Frontal cortex (tissue), 4 donors: Measurements from ENCODE around the gene ACY1. TPM values are rescaled to one million over a fixed set of nuclear protein-coding genes. Genes with fewer than 3 reads are reported as not detected.

Experiments
- DNase-seq, 2 donors: peaks; one replicate each; pipeline ENCODE4 v3.0.0; 2012; ENCODE audit warnings: low spot score in 2 of 2
- FAIRE-seq: peaks from 2 replicates; lab custom pipeline; 2012; peaks lifted over from hg19 to GRCh38; lab: Jason Lieb, UNC
- total RNA-seq: library from RNA; depleted of rRNA; stranded (reverse); fragments of >200 nt; gene quantifications from one replicate; pipeline ENCODE4 v1.2.3, GENCODE V29; 2014
- donor health status: control.
- donor health status: control.
- donor health status: control.

ACY1 gene
- total RNA-seq, 1 donor from 2014 or later: 3.3 TPM

DNA sequence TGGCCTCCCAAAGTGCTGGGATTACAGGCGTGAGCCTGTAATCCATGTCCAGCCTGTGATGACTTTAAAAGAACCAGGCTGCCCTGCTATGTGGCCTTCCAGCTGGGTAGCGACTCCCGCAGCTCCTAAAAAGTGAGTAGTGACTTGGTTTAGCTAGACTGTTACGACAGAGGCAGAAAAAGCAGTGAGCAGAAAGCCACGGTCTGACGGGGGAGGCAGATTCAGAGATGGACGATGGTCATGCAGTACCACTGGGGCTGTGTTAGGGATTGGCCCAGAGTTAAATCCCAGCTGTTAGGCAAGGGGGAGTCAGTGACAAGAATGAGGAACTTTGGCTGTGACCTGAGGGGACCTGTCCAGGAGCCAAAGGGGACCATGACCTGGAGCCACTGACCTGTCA, 15.4 kb downstream of the ACY1 start:
- FAIRE-seq (no peak), DNase-seq (no peak)

DNA sequence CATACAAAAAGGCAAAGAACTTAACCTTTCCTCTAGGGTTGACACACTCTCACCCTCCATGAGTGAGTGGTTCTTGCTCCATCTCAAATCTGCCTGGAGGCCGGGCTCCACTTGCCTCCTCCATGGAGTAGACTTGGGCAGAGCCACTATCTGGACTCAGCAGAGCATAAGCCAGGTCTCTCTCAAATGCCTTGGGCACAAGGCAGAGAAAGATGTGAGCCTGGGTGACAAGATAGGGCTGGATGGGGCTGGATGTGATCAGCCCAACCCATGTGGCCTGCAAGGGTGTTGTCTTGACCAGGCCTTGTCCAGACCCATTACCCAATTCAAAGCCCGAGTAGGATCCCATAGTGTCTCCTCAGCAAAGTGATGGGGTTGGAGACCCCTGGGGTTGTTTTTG, 16.5 kb downstream of the ACY1 start:
- no peak for DNase-seq
- FAIRE-seq: no peak

DNA sequence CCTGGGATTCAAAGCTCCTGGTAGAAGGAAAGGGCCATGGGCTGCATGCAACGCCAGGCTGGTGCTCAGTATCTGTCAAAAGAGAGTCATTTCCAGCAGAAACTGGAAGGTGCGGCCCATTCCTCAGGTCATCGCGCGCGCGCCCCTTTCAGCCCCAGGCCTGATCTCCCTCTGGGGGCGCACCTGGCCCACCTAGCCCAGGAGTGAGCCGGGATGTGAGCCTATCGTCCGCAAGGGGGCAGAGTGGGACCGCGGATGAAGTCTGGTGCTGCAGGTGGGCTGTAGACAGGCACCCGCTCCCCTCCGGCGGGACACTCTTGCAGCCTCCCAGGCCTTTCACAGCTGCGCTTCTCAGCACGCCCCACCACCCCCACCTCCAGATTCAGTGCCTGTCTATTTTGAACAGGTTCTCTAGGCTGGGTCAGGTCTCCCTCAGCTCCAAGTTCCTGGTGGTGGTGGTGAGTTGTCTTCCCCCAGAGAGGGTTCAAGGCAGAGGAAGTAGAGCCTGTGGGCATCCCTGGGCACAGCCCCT, 18.2 kb downstream of the ACY1 start:
- DNase-seq (peak; percentile 72 to 90), FAIRE-seq (no peak)

DNA sequence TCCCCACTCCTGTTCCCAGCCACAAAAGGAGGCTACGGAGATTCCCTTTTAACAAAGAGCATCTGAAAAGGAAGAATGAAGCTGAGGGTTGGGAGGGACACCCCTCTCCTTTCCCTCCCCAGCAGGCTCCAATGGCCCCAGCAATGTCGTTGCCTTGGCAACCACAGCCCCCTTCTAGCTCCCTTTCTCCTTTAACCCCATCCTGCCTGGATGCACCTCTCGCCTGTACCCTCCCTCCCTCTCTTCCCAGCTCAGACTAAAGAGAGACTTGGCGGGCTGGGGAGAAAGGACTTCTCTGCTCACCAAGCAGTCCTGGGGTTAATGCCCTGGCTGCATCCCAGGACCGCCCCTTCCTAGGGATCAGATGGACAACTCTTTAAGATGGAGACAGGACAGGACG, 19.4 kb downstream of the ACY1 start:
- FAIRE-seq: no peak
- DNase-seq: no peak

DNA sequence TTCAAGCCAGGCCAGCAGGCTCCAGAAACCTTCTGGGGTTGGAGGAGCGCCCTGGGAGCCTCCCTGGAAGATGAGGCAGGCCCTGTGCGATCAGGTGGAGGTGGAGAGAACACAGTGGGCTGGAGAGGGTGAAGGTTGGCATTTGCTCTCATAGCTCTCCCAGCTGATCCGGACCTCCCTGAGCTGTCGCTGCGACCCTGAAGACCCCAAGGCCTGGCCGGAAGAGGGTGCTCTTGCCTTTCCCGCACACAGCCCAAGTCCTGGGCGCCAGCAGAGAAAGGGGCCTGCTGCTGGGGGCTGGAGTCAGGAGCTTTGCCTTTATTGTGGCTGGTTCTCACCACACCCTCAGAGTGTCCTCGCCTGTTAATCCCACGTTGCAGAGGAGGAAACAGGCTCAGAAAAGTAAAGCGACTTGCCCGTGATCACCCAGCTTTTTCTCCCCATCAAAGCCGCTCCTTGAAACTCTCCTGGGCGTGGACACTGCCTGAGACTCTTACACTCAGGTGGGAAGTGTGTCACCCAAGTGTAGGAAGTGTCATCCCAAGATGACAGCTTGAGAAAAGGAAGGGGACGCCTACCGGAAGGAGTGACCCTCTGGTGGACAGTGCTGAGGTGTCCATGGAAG, 20.9 kb downstream of the ACY1 start:
- FAIRE-seq: no peak
- DNase-seq: peak; percentile 65 to 76

DNA sequence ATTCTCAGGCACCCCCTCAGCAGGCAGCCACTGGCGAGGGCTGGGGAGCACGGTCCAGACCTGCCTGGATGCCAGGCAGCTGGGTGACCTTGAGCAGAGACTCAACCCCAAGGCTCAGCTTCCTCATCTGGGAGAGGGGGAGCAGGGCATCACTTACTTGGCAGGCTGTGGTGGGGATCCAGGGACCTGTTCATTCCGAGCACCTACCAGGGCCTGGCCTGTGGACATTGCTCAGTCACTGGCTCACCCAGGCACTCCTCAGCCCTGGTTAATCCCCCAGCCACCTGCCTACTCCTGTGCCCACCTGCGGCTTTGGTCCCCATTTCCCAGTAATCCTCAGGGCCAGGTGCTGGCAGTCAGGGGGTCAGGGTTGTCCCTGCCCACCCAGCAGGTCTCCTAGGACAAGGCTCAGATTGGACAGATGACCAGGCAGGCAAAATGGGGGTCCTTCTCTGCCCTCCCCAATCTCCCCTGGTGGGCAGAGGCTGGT, 21.6 kb downstream of the ACY1 start:
- FAIRE-seq (no peak), DNase-seq (no peak)

DNA sequence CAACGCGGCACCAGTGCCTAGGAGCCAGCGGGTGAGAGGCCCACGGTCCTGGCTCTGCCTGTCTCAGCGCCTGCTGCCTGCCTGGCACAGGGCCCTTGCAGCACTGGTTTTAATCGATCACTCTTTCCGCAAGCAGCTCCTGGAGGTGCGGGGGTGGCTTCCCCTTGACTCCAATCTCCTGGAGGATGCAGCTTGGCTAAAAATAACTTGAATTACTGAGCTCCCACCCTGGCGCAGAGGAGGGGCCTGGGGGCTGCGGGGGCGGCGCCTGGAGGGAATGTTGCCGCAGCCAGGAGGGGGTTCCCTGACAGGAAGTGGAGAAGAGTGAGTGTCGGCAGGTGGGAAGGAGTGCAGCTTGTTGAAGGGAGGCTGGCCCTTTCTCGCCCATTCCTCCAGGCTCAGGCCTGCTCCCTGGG, 22.2 kb downstream of the ACY1 start:
- FAIRE-seq (no peak), DNase-seq (peak in 1 of 2 donors; percentile 62)

DNA sequence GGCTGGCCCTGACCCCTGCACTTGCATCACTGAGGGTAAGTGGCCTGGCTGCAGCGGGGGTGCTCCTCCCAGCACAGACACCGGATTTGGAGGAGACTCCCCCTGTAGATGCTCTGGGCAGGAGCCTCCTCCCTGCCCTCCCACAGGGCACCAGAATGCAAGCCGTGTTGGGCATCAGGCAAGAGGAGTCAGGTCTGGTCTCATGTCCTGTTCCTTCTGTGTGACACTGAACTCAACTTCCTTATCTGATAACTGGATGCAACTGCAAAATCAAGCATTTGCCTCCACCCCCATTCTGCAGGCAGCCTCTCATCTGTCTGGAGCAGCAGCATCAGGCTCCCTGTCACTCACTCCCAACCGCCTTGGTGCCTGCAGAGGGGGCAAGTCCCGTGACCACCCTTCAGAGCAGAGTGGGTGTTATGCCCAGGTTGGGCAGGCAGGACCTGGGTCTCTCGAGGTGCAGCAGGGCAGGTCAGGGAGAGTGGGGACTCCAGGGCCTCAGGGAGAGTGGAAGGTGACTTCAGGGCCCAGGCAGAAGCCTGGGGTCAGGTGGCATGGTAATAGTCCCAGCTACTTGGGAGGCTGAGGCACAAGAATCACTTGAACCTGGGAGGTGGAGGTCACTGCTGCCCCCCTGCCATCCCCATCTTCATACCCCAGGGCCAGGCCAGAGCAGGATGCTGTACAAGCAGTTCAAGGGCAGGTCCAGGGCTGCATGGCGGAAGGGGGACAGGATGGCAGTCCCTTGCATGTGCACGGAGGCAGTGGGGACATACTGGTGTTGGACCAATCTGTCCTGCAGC, 22.9 kb downstream of the ACY1 start:
- FAIRE-seq (no peak), DNase-seq (no peak)

DNA sequence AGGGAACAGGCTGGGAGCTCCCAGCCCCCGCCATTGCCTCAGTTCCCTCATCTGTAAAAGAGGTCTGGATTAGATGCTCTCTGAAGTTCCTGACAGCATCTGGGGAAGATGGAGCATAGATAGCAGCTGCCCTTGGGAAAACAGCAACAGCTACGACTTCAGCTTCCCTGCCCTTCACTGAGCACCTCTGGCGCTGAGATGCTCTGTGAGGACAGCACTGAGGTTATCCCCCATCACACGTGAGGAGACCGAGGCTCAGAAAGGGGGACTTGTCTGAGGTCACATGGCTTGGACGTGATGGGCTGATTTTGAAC, 23.4 kb downstream of the ACY1 start:
- no peak for DNase-seq
- no peak for FAIRE-seq

DNA sequence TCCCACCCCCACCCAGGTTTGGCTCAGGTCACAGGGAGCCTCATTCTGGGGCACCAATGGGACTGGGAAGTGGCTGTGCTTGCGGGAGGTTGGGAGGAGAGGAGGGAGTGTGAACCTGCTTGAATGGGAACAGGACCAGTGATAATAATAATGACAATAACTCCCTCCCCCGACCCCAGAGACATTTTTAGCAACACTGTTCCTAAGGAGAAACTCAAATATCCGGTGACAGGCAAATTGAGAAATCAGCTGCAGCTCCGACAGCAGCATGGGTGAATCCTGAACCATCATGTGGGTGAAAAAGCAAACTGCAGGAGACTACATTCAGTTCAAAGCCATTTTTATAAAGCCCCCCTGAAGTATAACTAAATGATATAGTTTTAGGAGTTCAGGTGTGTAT, 24.0 kb downstream of the ACY1 start:
- no peak for FAIRE-seq

DNA sequence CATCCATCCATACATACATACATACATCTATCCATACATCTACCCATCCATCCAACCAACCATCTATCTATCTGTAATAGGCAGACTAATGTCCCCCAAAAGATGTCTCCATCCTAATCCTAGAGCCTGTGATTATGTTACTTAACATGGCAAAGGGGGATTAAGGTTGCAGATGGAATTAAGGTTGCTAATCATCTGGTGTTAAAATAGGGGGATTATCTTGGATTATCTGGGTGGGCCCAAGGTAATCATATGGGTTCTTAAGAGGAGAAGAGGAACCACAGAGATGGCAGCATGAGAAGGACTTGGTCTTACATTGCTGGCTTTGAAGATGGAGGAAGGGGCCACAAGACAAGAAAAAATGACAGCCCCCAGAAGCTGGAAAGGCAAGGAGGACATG, 27.1 kb downstream of the ACY1 start:
- no peak for FAIRE-seq
- no peak for DNase-seq

More for the DNA sequence above, 24.0 kb downstream of the ACY1 start:
- no peak for DNase-seq

DNA sequence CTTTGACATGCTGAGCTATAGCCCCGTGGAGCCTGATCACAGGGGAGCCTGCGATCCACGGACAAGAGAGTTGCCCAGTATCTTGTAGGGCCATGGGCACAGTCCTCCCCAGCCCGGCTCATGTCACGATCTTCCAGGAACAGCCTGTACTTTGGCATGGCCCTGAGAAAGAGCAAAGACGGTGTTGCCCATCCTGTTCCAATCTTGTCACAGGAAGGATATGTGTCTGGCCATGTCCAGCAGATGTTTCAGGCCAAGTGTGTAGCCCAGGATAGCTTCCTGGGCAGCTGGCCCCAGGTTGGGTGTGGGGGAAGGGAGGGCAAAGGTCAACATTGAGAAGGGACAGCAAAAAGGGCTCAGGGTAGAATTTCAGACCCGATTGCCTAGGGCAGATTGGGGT, 29.4 kb downstream of the ACY1 start:
- DNase-seq (no peak), FAIRE-seq (no peak)

DNA sequence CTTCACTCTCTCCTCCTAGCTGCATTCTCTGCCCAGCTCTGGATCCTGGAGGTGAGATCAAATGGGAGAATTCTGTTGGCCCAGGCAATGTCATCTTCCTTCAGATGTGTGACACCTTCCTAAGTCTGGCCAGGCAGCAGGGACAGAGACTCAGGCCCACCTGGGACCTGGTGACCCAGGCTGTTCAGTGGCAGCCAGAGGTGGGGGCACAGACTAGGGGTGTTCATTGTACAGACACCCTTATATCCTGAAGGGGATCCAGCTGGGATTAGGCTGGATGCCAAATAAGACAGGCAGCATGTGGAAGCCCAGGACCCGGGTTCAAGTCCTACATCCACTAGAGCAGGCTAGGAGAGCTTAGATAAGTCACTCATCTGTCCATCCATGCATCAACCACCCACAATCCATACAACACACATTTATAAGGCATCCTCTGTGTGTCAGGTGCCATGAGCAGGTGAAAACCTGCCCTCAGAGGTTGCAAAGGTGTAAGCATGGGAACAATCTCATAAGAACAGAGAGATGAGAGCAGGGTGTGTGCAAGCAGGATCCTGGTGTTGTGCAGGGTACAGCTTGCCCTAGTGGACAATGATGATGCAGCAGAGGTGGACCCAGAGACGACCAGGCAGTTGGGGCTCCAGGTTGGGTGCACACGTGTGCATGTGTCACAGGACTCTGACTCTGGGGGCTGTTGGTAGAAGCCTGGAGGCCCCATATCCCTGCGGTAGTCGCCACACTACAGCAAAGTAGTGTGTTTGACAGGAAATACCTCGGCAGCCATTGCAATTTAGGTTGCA, 30.7 kb downstream of the ACY1 start:
- DNase-seq (no peak), FAIRE-seq (no peak)

DNA sequence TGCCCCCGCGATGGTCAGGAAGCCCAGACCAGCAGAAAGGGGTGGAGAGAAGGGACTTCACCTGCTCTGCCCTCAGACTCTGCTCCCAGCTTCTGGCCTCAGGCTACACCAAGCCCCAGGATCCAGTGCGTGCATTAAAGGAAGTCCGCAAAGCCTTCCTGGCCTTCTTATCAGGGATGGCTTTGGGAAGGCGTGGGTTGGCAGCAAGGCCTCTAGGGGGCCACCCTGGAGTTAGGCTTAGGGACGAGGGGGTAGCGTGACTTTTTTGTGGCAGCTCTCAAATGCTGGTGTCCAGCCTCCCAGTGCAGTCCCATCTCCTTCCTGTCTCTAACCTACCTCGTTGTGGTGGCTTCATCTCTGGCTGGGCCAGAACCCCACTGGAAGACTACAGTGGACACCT, 31.3 kb downstream of the ACY1 start:
- no peak for FAIRE-seq
- no peak for DNase-seq

DNA sequence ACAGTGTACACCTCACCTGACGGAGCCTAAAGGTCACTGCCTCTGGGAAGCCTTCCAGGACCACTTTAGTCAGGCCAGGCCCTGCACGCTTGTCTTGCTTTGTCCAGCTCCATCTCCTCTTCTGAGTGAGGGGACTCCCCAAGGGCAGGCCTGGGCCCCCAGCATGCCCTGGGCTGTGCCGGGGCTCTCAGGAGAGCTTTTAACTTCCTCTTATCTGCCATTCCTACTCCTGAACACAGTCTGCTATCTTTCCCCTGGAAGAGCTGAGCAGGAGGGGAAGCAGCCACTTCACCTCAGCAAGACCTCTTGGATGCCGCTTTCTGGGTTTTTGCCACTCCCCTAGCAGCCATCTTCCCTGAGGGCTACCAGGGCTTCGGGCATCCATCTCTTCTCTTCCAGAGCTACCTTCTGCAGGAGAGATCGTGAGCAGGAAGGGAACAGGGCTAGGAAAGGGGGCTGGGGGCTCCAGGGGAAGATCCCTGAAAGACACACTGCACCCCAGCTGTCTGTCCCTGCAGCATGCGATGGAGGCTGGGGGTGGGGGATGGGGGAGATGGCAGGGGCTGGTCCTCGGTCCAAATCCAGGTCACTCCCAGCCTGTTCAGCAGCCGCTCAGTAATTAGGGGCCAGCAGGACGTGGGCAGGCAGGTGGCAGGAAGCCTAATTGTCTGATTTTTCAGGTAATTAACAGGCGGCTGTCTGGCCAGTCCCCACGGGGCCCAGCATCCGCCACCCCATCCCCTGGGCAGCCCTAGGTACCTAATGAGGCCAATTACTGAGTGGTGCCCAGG, 32.3 kb downstream of the ACY1 start:
- no peak for FAIRE-seq
- DNase-seq: no peak

DNA sequence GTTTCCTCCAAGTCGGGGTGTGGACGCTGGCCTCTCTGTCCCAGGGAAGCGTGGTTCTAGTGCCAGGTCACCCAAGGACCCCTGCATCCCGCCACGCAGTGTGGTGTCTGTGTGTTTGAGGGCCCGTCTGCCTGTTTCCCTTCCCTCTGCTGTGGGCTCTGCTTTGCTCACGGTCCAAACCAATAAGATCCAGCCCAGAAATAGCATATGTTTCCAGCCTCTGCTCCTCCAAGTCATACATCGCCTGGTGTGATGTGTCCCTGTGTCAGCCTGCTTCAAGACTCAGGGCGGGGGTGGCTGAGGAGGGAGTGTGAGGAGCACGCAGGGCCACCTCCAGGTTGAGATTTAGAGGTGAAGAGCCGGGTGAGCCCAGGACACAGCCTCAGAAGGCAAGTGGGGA, 34.3 kb downstream of the ACY1 start:
- DNase-seq (no peak), FAIRE-seq (no peak)

DNA sequence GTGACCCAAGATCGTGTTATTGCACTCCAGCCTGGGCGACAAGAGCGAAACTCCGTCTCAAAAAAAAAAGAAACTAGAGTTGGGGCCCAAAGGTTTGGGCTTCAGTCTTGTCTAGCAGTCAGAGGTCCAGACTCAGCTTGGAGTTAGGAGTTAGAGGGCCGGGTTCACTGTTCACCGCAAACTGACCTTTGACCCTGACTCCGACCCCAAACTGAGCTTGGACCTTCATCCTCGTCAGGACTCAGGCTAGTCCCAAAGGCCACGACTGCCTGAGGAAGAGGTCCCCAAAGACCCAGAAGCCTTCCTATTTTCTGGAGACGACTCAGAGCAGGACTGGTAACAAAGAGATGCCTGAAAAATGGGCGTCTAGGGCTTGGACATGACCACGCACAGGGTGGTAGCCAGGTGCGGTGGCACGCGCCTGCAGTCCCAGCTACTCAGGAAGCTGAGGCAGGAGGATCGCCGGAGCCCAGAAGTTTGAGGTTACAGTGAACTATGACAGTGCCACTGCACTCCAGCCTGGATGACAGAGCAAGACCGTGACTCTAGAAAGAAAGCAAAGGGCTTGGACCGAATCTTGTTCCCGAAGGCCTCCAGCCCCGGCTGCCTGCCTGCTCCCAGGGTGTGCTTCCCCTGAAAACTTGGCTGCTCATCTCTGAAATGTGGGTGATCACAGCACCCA, 35.1 kb downstream of the ACY1 start:
- DNase-seq (no peak), FAIRE-seq (no peak)

DNA sequence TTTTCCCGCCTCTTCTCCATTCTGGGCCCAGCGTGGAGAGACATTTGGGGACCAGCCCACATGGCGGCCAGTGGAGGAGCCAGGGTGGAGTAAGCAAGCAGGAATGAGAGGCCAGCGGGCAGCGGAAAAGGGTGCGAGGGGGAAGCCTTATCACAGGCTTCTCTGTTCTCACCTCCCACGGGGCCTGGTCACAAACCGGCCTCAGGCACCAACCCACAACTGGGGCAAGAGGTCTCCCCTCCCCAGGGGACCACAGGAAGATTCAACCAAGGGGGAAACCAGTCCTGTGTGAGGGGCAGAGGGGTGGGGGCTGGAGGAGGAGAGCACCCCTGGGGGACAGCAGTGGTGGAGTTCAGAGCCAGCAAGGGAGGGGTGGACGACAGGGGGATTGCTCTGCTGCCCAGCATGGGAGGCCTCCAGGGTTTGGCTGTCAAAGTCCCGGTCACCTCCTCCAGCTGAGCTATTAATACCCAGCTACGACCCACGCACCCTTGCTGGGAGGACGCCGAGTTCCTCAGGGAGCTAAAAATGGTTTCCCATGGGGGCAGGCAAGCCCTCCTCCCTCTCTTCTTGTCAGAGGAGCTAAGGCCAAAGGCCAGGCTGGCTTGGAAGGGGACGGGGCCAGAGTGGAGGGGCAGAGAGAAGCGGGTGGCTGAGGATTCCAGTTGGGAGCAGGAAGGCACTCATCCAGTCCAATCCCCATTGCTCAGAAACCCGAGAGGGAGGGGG, 36.2 kb downstream of the ACY1 start:
- no peak for FAIRE-seq
- DNase-seq: no peak

DNA sequence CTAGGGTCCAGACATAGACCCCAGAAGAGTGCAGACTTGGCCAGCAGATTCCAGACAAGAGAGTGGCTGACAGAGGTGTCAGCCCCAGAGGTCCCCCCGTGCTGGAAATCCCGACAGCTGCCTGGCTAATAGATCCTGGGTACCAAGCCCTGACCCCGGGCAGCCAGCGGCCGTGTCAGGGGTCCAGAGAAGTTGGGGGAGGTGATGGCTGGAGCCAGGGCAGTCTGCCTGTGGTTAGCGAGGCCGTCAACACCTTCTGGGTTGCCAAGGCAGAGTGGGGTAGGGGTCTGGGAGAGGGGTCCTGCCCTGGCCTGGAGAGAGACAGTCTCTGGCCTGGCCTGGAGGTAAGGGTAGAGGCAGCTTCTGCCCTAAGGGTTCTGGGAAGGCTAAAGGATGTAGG, 37.5 kb downstream of the ACY1 start:
- DNase-seq (no peak), FAIRE-seq (no peak)
